Embryonic facial prominence (tissue), 1 donor: ENCODE data around the gene SLC24A3.

Source experiments
- DNase-seq: peaks from one replicate; pipeline ENCODE4 v3.0.0-alpha.2; 2016; ENCODE audit errors: extremely low spot score

The SLC24A3 gene

DNA sequence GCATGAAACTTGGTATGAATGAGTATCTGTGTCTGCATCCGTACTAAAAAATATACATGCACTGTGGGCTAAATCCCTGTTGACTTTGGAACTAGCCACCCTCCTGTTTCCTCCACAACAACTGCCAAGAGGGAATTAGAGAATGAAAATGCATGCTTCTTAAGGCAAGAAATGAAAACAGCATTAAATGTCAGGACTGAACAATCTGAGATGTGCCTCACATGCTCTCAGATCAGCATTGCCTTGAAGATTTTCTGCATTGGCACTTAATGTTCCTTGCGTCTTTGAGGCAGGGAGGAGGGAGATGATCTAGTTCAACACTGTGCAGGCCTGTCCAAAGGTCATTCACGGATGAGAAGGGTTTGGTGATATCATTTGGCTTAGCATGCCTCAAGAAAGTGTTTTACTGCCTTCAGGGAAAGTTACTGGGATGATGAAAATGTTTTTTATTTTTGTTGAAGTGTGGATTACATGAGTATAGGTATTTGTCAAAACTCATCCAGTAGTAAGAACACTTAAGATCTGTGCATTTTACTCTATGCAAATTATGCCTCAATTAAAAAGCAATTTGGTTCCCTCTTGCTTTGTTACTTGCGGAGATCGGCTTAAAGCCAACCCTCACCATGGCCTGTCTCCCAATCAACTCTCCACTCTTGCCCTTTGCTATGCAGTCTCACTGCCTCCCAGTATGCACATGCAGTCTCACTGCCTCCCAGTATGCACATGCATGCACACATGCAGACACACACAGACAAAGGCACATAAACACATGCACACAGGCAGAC lies 498.1 kb downstream of the SLC24A3 start:
- peak; percentile 70 for DNase-seq

DNA sequence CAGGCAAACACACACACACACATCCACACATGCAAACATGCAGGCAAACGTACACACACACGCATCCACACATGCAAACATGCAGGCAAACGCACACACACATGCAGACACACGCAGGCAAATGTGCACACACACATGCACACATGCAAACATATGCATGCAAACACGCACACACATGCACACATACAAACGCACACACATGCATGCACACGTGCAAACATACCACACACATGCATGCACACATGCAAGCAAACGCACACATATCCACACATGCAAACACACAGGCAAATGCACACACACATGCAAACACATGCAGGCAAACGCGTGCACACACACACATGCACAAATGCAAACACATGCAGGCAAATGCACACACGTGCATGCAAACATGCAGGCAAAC lies 498.7 kb downstream of the SLC24A3 start:
- DNase-seq, result no peak

DNA sequence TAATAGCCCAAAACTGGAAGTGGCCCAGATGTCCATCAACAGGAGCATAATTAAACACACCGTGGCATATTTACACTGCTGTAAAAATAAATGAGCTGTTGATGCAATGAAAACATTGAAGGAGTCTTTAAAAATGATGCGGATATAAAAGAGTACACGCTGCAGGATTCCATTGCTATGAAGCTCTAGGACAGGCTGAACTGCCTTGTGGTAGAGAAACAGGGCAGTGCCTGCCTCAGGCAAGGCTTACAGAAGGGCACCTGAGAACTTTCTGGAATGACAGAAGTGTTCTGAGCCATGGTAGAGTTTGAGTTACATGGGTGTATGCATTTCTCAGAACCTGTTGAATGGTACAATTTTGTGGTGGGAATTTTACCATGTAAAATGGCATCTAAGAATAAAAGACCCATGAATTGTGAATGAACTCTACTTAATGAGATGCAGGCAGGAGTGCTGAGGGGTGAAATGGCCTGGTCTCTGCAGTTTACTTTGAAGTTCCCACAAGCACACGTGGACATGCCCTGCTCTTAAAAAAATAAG lies 500.3 kb downstream of the SLC24A3 start:
- no peak for DNase-seq

DNA sequence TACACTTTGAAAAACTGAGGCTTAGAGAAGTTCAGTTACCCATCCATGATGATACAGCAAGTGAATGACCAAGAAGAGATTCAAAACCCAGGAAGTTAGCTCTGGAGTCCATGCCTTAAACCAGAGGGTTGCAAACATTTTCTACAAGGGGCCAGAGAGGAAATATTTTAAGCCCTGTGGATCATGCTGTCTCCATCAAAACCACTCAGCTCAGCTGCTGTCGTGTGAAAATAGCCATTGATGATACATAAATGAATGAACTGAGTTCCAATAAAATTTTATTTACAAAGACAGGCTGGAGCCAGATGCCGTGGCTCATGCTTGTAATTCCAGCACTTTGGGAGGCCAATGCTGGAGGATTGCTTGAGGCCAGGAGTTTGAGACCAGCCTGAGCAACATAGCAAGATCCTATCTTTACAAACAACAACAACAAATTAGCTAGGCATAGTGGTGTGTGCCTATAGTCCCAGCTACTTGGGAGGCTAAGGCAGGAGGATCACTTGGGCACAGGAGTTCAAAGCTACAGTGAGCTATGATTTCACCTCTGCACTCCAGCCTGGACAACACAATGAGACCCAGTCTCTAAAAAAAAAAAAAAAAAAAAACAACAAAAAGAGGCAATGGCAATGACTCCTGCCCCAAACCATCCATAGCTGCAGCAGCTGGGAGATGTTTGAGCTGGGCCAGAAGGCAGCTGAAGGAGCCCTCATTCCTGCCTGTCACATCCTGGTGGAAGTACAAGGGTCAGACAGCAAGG lies 501.6 kb downstream of the SLC24A3 start:
- DNase-seq, result no peak

DNA sequence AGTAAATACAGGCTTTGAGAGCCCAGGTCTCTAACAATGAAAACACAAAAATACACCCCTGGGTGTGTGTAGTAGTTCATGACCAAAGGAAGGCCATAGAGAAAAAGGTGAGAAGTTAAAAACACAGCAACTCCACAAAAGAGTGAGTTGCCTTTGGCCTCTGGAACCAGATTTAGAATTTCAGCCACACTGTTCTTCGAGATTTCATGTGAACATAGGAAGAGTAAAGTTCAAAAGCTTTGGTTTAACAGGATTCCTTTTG lies 502.1 kb downstream of the SLC24A3 start:
- no peak for DNase-seq

DNA sequence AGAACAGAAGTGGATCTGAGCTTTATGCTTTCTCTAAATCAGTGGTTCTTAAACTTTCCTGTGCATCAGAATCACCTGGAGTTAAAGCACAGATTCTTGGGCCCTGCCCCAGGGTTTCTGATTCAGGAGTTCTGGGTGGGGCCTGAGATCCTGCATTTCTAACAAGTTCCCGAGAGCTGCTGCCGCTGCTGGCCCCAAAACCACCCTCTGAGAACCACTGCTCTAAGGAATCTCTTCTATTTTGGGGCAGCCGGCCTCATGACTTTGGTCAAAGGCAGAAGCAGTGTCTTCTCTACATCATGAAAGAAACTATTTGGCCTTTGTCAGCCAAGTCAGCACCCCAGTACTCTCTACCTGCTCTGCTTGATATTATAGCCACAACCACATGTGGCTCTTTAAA lies 503.5 kb downstream of the SLC24A3 start:
- no peak for DNase-seq

DNA sequence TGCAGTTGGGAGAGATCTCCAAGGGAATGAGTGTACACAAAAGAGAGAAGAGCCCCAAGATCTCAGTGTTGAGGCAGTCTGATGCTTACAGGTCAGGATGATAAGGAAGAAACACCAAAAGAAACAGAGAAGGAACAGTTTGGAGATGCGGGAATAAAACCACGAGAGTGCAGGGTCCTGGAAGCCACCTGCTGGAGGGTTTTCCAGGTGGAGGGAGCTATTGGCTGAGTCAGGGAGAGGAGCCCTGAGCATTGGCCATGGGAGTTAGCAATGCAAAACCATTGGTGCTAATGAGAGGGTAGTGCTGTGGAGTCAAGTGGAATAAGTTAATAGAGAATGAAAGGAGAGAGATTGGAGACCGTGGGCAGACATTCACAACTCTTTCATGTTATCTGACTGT lies 506.4 kb downstream of the SLC24A3 start:
- DNase-seq, result no peak

DNA sequence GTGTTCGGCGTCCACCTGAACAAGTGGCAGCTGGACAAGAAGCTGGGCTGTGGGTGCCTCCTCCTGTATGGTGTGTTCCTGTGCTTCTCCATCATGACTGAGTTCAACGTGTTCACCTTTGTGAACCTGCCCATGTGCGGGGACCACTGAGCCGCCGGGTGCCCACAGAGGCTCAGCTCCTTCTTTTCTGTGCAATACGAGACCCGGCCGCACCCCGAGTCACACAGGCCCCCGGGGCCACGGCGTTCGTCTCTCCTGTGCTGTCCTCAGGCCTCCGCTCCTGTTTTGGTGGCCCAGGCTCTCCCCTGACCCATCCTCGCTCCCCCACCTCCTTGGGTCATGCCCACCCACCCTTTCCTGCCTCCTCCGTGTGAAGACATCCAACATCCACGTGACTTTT lies 508.5 kb downstream of the SLC24A3 start:
- no peak for DNase-seq

DNA sequence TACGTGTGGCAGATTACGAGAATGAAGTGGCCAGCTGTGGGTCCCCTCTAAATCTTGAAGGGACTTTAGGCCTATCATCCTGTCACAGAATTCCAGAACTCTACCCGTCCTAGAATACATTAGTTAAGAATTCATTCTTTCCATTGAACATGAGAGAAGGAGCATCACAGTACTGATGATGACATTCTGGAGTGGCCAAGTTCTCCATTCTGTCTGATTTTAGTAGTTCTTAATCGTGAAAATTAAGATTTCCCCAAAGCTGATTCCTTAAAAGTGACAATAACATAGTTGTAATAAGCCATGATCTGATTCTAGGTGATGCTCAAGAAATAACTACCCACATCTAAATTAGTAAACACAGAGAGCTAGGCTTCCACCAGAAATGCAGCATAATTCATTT lies 510.6 kb downstream of the SLC24A3 start:
- DNase-seq, result no peak

DNA sequence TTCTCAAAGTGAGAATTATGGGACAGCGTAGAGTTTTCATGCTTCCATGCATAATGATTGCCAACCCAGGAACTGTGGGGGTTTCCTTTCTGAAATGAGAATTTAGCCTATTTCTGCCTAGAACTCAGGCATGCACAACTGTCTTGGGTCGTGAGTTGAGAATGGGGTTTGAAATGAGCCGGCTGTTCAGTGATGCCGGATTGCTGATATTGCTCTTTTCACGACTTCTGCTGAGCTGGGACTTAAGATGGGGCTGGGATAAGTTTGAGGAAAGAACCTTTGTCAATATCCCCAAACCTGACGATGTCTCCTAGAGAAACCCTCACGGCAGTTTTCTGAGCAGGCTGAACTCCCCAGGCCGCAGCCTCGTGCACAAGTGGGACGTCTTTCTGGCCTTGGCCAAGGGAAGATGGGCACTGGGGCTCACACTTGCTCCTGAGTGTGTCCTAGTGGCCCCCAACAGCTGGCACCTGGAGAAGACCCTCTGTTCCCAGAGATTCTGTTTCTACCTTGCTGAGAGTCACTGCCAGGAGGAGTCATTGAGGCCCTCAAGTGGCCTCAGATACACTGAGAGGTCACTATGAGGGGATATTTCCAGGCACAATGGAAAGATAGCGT lies 511.5 kb downstream of the SLC24A3 start:
- no peak for DNase-seq

DNA sequence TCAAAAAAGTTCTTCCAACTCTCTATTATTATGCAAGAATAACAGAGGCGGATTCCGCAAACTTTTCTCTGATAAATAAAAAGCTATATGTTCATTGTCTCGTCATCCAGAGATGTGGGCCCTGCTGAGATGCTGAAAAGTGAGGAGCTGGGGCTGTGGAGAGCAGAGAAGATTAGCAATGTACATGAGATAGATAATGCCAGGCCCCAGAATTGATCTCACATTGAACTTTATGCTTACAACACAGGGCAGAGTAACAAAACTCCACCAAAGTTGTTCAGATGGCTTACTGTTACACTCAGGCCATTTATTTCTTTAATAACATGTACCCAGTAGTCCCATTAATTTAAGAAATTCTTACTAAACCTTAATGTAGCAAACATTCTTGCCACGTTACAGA lies 512.9 kb downstream of the SLC24A3 start:
- DNase-seq, result no peak

DNA sequence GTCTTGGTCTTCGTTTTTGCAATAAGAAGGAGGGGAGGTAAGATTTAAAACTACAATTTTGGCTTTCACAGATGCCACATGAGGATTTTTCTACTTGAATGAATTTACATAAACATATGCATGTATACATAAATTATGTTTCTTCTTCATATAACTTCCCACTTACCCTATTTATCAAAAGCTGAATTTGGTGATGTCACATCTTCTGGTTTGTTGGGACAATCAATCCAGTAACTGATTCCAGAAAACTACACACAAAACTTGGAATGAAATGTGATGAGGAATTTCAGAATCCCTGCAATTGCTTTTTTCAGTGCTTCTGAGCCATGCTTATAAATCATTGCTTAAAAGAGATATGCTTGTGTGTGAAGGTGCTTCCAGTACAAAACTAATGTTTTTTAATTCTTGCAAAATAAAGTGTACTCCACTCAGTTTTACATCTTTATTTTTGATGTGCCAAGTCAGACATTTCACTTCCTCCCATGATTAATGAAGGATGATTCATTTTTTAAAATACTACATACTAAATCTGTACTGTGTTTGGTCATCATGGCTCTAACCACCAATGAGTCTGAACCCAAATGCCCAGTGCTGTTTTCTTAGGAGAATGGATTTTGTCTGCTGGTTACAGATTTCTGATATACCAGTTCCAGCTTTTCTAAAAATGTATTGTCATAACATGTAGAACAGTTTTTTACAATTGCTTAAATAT lies 513.5 kb downstream of the SLC24A3 start:
- no peak for DNase-seq

DNA sequence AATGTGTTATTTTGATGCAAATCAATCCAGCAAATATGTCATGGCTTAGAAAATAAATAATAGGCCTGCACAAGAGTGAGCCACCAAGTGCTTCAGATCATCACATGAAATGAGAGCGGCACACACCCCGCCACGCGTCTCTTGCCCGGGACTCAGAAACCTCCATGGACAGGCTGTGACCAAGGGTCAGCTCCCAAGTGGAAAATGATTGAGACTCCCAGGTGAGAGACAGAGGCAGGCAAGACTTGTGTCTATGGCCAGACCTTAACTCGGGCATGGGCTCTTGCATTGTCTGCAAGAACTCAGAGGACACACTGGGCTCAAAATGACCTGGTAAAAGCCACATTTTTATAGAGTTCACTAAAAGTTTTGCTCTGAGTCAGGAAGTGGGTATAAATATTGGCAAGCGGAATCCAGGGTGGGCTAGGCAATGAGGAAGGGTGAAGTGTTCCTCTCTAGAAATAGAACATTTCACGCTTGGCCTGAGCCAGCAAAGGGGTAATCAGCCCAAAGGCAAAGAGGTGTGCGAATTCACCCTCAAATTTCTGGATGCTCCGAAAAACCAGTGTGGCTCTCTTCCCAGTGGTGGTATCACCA lies 514.9 kb downstream of the SLC24A3 start:
- DNase-seq, result no peak

DNA sequence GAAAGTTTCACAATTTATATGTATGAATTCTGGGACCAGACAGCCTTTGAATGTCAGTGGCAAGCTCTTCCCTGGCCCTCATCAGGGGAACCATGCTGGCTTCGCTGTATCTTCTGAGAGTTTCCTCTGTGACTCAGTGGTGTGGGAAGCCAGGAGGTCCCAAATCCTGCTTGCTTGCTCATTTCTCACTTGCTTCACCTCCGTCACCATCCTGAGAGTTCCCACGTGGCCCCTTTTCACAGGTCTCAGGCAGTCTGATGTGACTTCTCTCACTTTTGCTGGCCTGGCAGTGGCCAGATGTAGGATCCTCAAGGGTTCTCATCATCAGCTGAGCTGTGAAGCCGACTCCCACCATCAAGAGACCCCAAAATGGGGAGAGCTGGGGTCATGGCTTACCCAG lies 517.2 kb downstream of the SLC24A3 start:
- DNase-seq, result no peak

DNA sequence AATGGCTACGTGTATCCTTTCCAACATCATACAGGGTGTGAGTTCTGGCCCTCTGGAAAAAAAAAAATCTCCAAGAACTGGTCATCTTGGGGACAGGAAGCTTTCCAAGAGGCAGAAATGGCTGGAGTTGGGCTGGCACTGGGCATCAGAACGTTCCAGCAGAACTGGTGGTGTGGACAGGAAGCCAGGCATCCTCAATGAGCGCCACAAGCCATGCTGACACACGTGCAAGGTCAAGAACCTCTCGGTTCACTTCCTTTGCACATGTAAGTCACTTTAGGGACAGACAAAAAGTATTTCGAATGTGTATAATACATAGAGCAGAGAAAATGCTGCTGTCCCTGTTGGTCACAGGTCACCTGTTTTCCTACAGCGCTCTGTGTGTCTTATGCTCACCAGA lies 518.3 kb downstream of the SLC24A3 start:
- DNase-seq, result no peak

DNA sequence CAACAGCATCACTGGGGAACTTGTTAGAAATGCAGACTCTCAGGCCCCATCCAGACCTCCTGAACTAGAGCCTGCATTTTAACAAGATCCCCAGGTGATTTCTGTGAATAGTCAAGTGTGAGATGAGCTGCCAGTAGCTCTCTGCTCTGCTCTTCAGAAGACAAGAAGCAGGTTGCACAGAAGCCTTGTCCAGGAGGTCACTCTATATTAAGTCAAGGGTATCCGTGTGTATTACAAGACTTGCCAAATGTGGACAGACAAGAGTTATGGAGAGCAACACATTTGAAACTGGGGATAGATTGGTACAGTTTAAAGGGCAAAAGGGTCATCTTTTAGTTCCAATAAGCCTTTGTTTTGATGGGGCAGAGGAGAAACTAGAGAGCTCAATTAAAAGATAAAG lies 522.4 kb downstream of the SLC24A3 start:
- DNase-seq, result no peak

DNA sequence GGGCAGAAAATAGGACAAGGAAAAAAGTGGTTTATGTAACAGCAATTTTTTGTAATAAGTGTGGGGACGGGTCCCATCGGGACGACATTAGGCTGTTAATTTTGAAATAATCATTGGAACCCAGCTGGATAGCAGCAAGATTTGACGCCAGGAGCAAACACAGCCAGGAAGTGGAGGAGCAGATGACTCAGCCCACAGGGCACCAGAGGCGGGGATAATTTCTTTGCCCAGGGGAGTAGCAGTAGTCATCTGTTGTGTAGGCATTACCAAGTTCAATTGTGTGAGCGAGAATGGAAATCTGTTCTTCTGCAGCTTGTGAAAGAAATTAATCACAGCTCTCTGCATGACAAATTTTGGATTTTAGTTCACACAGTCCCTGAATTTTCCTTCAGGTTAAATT lies 523.0 kb downstream of the SLC24A3 start:
- DNase-seq, result no peak

DNA sequence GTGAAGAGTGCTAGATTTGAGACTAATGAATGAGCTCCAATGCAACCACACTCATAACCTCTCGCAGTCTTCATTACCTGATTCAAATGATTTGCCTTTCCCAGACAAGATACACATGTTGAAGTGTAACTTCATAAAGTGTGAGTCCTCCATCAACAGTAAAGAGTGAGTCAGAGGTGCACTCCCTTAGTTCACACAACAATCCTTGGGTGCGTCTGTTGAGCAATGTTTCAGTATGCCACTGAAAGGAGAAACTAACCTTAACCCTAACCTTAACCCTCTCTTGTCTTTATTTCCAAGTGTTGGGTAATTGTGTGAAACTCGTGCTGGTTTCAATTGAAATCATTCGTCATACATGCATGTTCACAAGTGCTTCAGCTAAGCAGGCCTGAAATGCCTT lies 524.6 kb downstream of the SLC24A3 start:
- DNase-seq, result no peak

DNA sequence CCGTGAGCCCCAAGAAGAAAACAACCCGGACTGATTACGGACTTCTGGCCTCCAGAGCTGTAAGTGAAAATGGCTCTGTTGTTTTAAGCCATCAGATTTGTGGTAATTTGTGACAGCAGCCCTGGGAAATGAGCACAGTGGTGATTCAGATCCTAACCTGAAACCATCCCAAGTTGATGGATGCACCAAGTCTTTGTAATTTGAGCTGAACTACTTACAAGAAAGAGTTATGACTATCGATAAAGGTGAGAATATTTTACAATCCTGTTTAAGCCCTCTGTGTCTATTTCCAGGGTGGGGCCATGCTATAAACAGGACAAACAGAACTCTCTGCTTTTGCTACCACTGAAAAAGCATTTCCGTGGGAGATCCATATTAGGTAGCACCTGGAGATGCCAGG lies 526.5 kb downstream of the SLC24A3 start:
- no peak for DNase-seq

DNA sequence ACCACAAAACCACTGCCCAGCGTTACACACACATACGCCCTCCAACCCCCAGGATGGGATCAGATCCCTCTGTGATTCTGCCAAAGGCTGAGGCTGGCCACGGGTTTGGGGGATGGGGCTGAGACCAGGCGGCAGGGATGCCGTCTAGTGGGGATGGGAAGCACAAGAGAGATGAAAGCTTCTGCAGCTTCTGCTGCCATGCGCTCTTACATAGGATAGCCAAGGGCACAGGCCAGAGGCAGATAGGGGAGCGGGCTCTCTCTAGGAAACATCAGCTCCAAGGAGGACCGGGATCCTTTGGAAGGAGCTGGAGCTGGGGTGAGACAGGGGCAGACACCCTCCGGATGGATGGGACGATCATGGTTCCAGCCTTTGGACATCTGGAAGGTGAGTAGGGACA lies 526.9 kb downstream of the SLC24A3 start:
- DNase-seq, result no peak

DNA sequence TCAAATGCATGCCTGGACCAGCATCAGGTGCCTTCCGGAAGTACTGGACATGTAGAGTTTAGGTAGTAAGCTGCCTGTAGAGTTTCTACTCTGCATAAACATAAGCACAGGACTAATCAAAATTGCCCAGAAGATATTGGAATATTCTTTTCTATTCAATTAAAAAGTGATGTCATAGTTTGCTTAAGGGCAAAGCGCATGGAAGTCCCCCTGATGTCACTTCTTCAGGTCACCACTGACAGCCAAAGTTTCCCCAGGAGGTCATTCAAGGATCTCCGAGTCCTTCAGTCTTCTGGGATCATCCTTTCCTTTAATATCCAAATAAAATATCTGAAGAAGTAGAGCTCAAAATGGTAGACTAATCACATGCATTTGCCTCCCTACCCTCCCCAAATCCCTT lies 528.1 kb downstream of the SLC24A3 start:
- DNase-seq, result no peak

DNA sequence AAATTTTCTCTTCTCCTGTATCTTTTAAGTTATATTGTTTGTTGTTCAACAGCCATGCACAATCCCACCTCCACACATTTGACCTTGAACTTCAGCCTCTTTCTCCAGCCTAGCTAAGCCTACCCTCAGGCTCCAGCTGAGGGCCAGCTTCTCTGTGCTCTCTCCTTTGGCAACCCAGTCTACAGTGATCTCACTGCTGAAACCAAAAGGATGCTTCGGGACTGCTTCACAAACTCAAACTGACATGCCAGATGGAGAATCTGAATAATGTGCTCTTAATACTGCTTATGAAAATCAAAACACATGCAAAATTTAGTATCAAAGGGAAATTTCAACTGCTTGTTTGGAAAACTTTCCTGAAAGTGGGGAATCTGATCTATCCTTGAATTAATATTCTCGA lies 529.5 kb downstream of the SLC24A3 start:
- DNase-seq, result no peak
